Nephron (organoid): Measurements from ENCODE around the gene IGF2R.
"Not testable (repeated sequence)": the region's sequence is repeated elsewhere in the genome, so short reads cannot be mapped to it uniquely, and the experiment has no call there.

Source experiments
- H3K27ac Mint-ChIP-seq, 3 experiments: 2 replicates each; pipeline ENCODE4 v1.8.0; 2020; ENCODE audit warnings: mixed read lengths in 3 of 3, mild to moderate bottlenecking in 2 of 3, moderate library complexity in 1 of 3
- H3K27me3 Mint-ChIP-seq: 2 replicates; pipeline ENCODE4 v1.8.0; 2021; ENCODE audit warnings: low read depth, mild to moderate bottlenecking, moderate library complexity, mixed read lengths
- H3K36me3 Mint-ChIP-seq: 2 replicates; pipeline ENCODE4 v1.8.0; 2020; ENCODE audit warnings: low read depth, mixed read lengths
- H3K4me1 Mint-ChIP-seq: 2 replicates; pipeline ENCODE4 v1.8.0; 2020; ENCODE audit warnings: mixed read lengths
- H3K4me3 Mint-ChIP-seq, 3 experiments: 2 replicates each; pipeline ENCODE4 v1.8.0; 2020; ENCODE audit warnings: mild to moderate bottlenecking in 3 of 3, mixed read lengths in 3 of 3, moderate library complexity in 2 of 3
- H3K9me3 Mint-ChIP-seq: 2 replicates; pipeline ENCODE4 v1.8.0; 2020; ENCODE audit warnings: mixed read lengths
- TF ChIP-seq, protein P1 (sequence below), 3 experiments: fragments of 200-600 bp; sonication (generic); IDR thresholded peaks; one replicate each; pipeline ENCODE4 v1.5.0; 2021; ENCODE audit warnings: antibody characterized with exemption in 3 of 3; ENCODE audit not compliant: unreplicated experiment in 3 of 3

IGF2R gene

DNA sequence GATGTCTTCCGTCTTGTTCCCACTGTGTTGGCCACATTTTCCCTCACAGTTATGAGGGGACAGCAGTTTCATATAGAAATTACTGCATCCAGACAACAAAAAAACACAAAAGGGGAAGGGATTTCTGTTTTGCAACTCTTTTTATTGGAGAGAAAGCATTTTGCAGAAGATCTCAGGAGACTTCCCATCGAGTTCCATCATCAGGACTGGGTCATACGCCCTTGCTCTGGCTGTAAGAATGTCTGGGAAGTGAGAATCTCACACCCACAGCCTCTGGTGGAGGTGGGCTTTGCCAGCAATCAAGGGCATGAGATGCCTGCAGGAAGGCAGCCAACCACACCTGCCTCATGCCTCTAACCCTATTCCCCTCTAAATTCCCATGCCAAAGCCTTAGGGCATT lies 5.8 kb upstream of the IGF2R start:
- TF ChIP-seq, protein P1, sequence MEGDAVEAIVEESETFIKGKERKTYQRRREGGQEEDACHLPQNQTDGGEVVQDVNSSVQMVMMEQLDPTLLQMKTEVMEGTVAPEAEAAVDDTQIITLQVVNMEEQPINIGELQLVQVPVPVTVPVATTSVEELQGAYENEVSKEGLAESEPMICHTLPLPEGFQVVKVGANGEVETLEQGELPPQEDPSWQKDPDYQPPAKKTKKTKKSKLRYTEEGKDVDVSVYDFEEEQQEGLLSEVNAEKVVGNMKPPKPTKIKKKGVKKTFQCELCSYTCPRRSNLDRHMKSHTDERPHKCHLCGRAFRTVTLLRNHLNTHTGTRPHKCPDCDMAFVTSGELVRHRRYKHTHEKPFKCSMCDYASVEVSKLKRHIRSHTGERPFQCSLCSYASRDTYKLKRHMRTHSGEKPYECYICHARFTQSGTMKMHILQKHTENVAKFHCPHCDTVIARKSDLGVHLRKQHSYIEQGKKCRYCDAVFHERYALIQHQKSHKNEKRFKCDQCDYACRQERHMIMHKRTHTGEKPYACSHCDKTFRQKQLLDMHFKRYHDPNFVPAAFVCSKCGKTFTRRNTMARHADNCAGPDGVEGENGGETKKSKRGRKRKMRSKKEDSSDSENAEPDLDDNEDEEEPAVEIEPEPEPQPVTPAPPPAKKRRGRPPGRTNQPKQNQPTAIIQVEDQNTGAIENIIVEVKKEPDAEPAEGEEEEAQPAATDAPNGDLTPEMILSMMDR (IDR thresholded peaks at IDR 0.05; ENCODE audit: unreplicated experiment in 3 of 3), result no peak
- no peak overlapping the region for H3K27ac Mint-ChIP-seq
- H3K4me1 Mint-ChIP-seq, result peaks cover 22% of the 10 kb centered on the region

DNA sequence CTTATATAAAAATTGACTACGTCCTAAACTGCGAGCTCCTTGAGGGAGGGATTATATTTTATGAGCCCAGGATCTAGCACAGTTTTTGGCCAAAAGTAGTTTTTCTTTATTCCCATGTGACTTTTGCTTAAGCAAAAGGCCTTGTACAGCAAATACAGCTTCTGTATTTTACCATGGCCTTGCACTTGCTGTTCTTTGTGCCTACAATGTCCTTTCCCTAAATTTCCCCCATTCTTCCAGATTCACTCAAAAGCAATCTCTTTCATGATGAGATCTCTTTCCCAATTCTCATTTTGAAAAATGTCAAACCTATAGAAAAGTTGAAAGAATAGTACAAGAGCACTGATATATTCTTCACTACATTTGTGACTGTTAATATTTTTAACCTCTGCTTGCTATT lies 4.8 kb upstream of the IGF2R start:
- Mint-ChIP-seq H3K9me3 (no peaks in the 10 kb centered on the region), H3K27me3 (peaks cover 26% of the 10 kb centered on the region), H3K36me3 (no peaks in the 10 kb centered on the region), H3K27ac (no peak overlapping the region), H3K4me1 (peaks cover 22% of the 10 kb centered on the region), H3K4me3 (no peak overlapping the region)
- TF ChIP-seq, protein P1 (IDR thresholded peaks at IDR 0.05; ENCODE audit: unreplicated experiment in 3 of 3), result no peak

More for the DNA sequence above, 5.8 kb upstream of the IGF2R start:
- no peaks in the 10 kb centered on the region for H3K36me3 Mint-ChIP-seq
- H3K4me3 Mint-ChIP-seq, result no peak overlapping the region
- H3K27me3 Mint-ChIP-seq, result peaks cover 26% of the 10 kb centered on the region
- H3K9me3 Mint-ChIP-seq, result no peaks in the 10 kb centered on the region

DNA sequence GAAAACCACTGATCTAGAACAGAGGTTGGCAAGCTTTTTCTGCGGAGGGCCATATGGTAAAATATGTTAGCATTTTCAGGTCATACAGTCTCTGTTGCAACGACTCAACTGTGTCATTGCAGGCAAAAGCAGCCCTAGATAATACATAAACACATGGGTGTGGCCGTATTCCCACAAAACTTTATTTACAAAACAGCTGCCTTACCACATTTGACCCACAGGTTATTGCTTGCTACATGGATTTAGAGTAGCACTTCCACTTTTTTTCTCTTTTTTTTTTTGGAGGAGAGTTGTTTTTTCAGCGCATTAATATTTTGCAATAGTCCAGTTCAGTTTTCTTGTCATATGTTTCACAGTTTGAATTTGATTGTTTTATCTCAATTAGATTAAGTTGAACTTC lies 2.5 kb upstream of the IGF2R start:
- TF ChIP-seq, protein P1 (IDR thresholded peaks at IDR 0.05; ENCODE audit: unreplicated experiment in 3 of 3), result no peak
- H3K36me3 Mint-ChIP-seq, result no peaks in the 10 kb centered on the region
- peaks cover 16% of the 10 kb centered on the region for H3K4me1 Mint-ChIP-seq
- no peaks in the 10 kb centered on the region for H3K9me3 Mint-ChIP-seq
- no peak overlapping the region for H3K27ac Mint-ChIP-seq
- peaks cover 25% of the 10 kb centered on the region for H3K27me3 Mint-ChIP-seq
- H3K4me3 Mint-ChIP-seq, result peak overlapping the region in 2 of 3 experiments; percentile 42 to 46

DNA sequence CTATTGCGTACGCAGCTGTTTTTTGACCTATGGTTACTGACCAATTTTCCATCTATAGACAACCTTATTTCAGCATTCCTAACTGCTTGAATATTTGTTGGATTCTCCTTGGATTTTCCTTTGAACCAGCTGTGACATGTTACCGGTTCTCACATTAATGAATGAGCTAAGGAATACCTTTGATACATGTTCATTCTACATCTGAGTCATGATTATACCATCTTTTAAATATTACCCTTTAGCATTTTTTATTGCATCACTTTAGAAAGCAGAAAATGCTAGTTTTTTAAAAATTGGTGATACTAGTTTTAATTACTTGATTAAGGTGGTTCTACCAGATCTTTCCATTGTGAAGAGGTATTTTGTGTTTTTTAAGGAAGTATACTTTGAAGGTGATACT lies 1.9 kb upstream of the IGF2R start:
- H3K4me3 Mint-ChIP-seq, result peak overlapping the region in 2 of 3 experiments; percentile 8 to 95
- no peak overlapping the region for H3K27ac Mint-ChIP-seq
- no peaks in the 10 kb centered on the region for H3K36me3 Mint-ChIP-seq
- no peaks in the 10 kb centered on the region for H3K9me3 Mint-ChIP-seq
- peaks cover 19% of the 10 kb centered on the region for H3K4me1 Mint-ChIP-seq
- TF ChIP-seq, protein P1 (IDR thresholded peaks at IDR 0.05; ENCODE audit: unreplicated experiment in 3 of 3), result no peak
- peaks cover 22% of the 10 kb centered on the region for H3K27me3 Mint-ChIP-seq

DNA sequence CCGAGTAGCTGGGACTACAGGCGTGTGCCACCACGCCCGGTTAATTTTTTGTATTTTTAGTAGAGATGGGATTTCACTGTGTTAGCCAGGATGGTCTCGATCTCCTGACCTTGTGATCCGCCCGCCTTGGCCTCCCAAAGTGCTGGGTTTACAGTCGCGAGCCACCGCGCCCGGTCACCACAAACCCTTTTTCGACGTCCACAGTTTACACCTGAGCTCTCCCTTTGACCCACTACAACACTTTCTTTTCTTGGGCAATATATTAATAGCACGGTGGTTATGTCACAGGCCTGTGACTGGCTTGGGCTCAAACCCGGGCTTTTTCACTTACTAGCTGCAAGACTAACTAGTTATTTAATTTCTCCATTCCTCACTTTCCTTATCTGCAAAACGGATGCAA lies 1.3 kb upstream of the IGF2R start:
- not testable (repeated sequence) for H3K27ac Mint-ChIP-seq, H3K9me3 Mint-ChIP-seq, H3K36me3 Mint-ChIP-seq
- Mint-ChIP-seq H3K4me3 (peak overlapping the region; percentile 8 to 95 (median 94)), H3K4me1 (peaks cover 26% of the 10 kb centered on the region), H3K27me3 (peaks cover 22% of the 10 kb centered on the region)

DNA sequence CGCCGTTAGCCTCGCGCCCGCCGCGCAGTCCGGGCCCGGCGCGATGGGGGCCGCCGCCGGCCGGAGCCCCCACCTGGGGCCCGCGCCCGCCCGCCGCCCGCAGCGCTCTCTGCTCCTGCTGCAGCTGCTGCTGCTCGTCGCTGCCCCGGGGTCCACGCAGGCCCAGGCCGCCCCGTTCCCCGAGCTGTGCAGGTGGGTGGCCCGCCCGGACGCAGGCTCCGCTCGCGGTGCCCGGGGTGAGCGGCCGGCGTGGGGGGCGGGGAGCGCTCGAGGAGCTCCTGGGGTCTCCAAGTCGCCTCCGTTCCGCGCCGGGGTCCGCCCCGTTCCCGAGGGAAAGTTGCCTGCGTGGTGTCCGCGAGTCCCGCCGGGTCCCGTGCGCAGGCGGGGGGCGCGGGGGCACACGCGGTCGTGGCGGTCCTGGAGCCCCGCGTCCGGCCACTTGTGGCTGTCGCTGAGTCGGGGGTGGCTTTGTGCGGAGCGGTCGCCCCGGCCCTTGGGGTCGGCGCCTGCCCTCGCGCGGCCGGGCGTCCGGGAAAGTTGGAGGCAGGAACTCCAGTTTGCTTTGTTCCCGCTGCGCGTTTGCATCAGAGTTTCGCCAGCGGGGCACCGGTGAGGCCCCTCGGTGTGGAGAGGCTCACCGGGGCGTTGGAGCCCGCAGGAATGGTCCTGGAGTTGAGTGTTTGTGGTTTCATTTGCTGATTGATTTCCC lies 476 bp downstream of the IGF2R start:
- Mint-ChIP-seq H3K4me1 (peaks cover 43% of the 10 kb centered on the region), H3K9me3 (no peaks in the 10 kb centered on the region), H3K27me3 (peaks cover 18% of the 10 kb centered on the region), H3K36me3 (no peaks in the 10 kb centered on the region), H3K4me3 (peak overlapping the region; percentile 88 to 98 (median 98)), H3K27ac (peak overlapping the region; percentile 94 to 98 (median 98))
- TF ChIP-seq, protein P1 (IDR thresholded peaks at IDR 0.05; ENCODE audit: unreplicated experiment in 3 of 3), result no peak
